ENCODE results near the gene BAZ2B.

Gene BAZ2B

DNA sequence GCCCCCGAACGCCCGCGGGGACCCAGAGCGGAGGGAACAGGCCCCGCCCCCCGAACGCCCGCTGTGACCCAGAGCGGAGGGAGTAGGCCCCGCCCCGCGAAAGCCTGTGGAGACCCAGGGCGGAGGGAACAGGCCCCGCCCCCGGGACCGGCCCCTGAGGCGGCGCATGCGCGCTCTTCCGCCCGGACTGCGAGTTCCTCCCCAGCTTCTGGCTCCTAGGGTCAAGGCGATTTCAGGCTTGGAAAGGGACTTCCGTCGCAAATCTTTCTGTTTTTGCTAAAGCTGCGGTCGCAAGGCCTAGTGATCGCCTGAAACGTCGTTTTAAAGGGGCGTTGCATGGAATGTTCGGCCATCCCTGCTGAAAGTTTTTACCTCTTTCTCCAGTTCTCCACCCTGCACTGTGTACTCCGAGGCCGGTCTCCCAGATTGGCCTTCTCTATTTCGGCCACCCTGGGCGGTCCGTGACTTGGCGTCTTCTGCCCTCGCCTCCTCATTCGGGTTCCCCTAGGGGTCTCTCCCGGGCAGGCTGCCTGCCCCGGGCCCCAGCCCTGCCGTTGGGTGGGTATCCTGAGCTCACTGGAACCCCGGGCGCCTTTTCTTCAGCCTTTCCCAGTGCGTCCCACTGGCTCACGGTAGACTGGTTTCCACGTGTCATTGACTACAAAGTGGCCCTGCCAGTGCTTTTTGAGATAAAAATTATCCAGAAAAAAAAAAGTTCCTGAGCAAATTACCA, 329.5 kb downstream of the BAZ2B start:
- Histone ChIP-seq H3K36me3 (ENCODE audit: control insufficient read depth, insufficient read depth, low read length) (no peaks in the 10 kb centered on the region), H3K4me3 (replicated peaks; ENCODE audit: low read depth, low read length) (peak overlapping the region; percentile 88), H3K27me3 (replicated peaks; ENCODE audit: control insufficient read depth, insufficient read depth, low read length) (no peaks in the 10 kb centered on the region)
- no peak for TF ChIP-seq CTCF (IDR thresholded peaks at IDR 0.05; ENCODE audit: insufficient read depth, low read length, poor library complexity, severe bottlenecking)
- peak; percentile 96 for DNase-seq (ENCODE audit: extremely low read depth, insufficient read length)

DNA sequence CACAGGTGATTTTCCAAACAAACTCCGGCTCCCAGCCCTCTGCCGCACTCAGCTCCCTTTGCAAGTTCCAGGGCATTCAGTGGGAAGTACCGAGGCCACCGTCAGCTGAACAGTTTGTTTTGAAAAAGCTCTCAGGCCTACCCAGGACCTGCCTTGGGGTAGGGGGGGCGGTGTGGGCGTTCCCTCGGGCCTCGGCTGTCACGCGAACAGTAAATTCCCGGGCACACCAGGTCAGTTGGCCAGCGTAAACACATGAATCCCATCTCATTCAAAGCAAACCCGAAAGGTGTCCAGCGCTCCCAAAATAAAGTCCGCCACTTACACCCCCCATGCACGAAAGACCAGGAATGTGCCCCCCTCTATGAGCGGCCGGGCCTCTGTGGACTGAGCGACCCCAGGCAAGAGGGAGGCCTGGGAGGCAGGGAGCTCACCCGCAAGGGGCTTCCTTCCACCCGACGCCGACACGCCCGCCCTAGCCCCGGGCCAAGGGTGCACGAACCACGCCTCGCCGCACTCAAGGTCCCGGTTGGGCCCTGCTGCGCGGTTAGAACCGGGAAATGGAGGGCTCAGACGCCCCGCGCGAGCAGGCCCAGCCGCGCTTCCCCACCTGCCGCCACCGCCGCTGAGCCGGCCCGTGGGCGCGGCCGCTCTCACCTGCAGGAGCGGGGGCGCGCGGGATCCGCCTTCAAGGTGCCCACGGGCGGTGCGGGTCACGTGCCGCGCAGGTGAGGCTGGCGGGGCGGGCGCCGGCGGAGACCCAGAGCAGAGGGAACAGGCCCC, 330.2 kb downstream of the BAZ2B start, which contains the start of gene WDSUB1:
Gene WDSUB1, minus strand, starts transcription at position 775 of the 780 bp plus-strand sequence. CDS start 3,634 bp downstream, outside the sequence.
- DNase-seq (ENCODE audit: extremely low read depth, insufficient read length): peak; percentile 50
- peak within 1 kb of the TSS; percentile 88 for H3K4me3 ChIP-seq (replicated peaks; ENCODE audit: low read depth, low read length)
- TF ChIP-seq CTCF (IDR thresholded peaks at IDR 0.05; ENCODE audit: insufficient read depth, low read length, poor library complexity, severe bottlenecking): no peak
- no peaks in the 10 kb centered on the region for H3K27me3 ChIP-seq (replicated peaks; ENCODE audit: control insufficient read depth, insufficient read depth, low read length)
- no peaks in the 10 kb centered on the region for H3K36me3 ChIP-seq (ENCODE audit: control insufficient read depth, insufficient read depth, low read length)

DNA sequence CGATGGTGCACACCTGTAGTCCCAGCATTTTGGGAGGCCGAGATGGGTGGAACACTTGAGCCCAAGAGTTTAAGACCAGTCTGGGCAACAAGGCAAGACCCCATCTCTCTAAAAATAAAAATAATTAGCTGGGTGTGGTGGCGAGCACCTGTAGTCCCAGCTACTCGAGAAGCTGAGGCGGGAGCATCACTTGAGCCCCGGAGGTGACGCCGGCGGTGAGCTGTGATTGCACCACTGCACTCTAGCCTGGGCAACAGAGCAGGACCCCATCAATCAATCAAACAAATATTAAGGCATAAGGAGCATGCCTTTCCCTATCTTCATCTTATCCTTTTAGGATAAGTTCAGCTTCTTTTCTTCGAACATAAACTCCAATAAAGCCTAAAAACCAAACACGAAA, 330.9 kb downstream of the BAZ2B start:
- Histone ChIP-seq H3K27me3 (replicated peaks; ENCODE audit: control insufficient read depth, insufficient read depth, low read length) (no peaks in the 10 kb centered on the region), H3K4me3 (replicated peaks; ENCODE audit: low read depth, low read length) (peak overlapping the region; percentile 88; the same call in 1 of the 2 replicates), H3K36me3 (ENCODE audit: control insufficient read depth, insufficient read depth, low read length) (no peaks in the 10 kb centered on the region)
- TF ChIP-seq CTCF (IDR thresholded peaks at IDR 0.05; ENCODE audit: insufficient read depth, low read length, poor library complexity, severe bottlenecking): no peak
- DNase-seq (ENCODE audit: extremely low read depth, insufficient read length): peak; percentile 7

GRCh38 chr2:159283529-159283928, 332.8 kb downstream of the BAZ2B start:
- Histone ChIP-seq H3K27me3 (replicated peaks; ENCODE audit: control insufficient read depth, insufficient read depth, low read length) (no peaks in the 10 kb centered on the region), H3K36me3 (ENCODE audit: control insufficient read depth, insufficient read depth, low read length) (no peaks in the 10 kb centered on the region), H3K4me3 (replicated peaks; ENCODE audit: low read depth, low read length) (no peak overlapping the region)
- no peak for TF ChIP-seq CTCF (IDR thresholded peaks at IDR 0.05; ENCODE audit: insufficient read depth, low read length, poor library complexity, severe bottlenecking)
- DNase-seq (ENCODE audit: extremely low read depth, insufficient read length): no peak

- TF ChIP-seq CTCF (IDR thresholded peaks at IDR 0.05; ENCODE audit: insufficient read depth, low read length, poor library complexity, severe bottlenecking): no peak
- H3K36me3 ChIP-seq (ENCODE audit: control insufficient read depth, insufficient read depth, low read length): no peaks in the 10 kb centered on the region
- H3K4me3 ChIP-seq (replicated peaks; ENCODE audit: low read depth, low read length): no peak overlapping the region
These were observed 335.3 kb downstream of the BAZ2B start for GRCh38 chr2:159281002-159281401.

More at GRCh38 chr2:159281002-159281401, 335.3 kb downstream of the BAZ2B start:
- H3K27me3 ChIP-seq (replicated peaks; ENCODE audit: control insufficient read depth, insufficient read depth, low read length): no peaks in the 10 kb centered on the region
- DNase-seq (ENCODE audit: extremely low read depth, insufficient read length): no peak

Measured in GM06990 (cell line).